Right forelimb (tissue), 1 donor: ENCODE data around the gene RBP2.
"Not testable (repeated sequence)": the region's sequence is repeated elsewhere in the genome, so short reads cannot be mapped to it uniquely, and the experiment has no call there.

Source experiments
- DNase-seq: peaks from one replicate; pipeline ENCODE4 v3.0.0-alpha.2; 2018

Gene RBP2

DNA sequence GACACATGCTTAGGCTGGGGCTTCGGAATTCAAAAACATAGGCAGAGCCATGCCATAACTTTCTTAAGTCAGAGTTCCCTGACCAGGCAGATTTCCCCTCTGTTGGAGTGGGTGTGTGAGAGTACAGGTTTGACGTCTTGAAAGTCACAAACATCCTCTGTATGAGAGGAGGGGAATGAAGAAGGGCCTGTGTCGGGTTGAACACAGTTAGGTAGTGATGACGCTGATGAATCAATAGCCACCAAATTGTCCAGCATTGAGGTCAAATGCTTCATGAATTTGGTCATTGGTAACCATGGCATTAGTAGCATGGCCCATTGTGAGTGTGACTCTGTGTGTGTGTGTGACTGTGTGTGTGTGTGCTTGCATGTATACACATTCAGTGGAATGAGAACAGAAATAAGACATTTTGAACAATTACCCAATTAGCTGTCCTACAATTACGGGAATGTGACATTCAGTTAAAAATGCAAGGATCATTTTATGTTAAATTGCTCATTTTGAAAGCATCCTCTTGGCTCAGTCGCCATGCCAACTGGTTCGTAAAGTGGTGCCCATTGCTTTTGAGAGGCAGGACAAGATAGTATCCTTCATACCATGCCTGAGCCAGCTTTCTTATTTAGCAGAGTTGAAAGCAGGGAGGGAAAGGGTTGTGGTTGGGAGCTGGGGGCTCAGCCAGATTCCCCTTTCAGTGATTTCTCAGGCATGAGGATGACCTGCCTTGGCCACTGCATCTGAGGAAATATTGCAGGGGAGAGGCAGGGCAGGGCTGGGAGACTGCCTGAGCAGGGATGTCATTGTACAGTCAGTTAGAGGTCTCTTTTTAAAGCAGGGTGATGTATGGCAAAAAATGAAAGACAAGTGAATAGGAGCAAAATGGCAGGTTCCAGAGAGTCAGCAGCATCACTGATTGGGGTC lies 35.4 kb downstream of the RBP2 start:
- no peak for DNase-seq

DNA sequence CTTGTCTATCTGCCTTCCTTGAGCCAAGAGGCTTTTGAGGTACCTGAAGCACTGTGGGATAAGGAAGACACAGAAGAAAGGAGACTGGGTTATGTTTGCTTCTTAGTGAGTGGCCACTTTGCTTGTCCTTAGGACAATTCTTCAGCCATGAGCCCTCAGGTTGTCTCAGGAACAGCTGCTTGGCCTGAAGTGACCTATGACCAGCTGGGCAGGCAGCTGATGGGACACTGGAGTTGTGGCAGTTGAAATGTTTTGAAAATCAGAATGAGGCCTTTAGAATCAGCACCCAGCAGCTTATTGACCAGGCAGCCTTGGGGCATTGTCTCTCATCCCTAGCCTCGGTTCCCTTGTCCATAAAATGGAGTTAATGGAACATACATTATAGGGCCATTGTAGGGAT lies 37.0 kb downstream of the RBP2 start:
- DNase-seq: no peak

DNA sequence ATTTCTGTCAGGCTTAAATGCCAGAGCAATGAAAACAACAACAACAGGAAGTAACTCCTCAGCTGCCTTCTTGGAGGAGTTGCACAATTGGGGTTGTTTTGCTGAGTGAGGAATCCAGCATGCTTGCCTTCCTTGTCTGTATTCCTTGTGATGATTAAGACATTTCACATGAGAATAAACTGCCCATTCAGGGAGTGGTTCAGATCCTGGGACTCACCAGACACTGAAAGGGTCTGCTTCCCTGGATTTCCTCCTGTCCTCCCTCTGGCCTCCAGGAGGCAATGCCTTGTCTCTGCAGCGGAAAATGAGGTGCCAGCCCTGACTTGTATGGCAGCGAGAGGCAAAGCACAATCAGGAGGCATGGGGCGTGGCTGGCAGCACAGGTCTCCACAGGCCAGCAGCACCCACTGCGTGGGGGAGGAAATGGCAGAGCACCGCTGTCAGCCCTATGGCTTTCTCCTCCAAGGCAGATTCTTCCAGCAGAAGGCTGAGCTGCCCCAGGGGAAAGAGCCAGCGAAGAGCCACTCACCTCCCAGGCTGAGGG lies 41.5 kb downstream of the RBP2 start:
- DNase-seq: no peak

DNA sequence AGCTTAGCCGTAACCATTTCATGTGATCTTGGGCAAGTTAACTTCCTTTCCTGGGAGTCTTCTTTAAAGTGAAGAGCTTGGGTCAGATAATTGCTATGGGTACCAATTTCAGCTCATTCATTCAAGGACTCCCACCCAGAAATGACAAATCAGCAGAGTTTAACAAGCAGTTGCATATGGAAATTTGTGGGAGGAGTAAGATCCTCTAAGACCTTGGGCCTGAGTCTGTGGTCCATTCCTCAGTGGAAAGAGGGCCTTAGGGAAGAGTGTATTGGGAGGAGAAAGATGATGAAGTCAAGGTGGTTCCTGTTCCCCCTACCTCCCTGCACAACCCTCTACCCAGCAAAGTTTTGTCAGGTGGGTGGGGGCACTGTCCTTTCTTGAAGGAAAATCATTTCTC lies 42.1 kb downstream of the RBP2 start:
- no peak for DNase-seq

DNA sequence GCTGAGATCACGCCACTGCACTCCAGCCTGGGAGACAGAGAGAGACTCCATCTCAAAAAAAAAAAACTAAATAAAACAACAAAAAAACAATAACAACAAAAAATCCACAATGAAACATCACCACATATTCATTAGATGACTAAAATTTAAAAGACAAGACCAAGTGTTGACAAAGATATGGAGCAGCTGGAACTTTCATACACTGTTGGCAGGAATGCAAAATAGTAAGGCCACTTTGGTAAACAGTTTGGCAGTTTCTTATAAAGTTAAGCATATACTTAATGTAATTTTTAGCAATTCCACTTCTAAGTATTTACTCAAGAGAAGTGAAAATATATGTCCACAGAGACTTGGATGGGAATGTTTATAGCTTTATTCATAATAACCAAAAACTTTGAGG lies 43.2 kb downstream of the RBP2 start:
- DNase-seq: no peak

DNA sequence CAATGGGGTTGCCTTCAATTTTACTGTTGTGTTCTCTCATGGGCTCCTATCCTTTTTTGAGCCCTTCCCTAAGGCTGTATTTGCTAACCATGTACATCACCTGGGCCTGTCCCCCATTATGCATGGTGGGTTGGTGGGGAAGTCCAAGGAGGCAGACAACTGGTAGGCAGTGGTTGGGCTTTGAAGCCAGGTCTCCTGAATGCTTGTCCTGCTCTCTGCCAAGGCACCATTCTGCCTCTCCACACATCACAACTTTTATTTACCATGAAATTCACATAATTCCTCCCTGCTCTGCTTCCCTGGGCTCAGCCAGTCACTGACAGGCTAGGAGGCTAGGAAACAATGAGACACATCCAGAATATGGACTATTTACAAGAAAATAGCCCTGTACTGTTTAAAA lies 45.8 kb downstream of the RBP2 start:
- DNase-seq: no peak

DNA sequence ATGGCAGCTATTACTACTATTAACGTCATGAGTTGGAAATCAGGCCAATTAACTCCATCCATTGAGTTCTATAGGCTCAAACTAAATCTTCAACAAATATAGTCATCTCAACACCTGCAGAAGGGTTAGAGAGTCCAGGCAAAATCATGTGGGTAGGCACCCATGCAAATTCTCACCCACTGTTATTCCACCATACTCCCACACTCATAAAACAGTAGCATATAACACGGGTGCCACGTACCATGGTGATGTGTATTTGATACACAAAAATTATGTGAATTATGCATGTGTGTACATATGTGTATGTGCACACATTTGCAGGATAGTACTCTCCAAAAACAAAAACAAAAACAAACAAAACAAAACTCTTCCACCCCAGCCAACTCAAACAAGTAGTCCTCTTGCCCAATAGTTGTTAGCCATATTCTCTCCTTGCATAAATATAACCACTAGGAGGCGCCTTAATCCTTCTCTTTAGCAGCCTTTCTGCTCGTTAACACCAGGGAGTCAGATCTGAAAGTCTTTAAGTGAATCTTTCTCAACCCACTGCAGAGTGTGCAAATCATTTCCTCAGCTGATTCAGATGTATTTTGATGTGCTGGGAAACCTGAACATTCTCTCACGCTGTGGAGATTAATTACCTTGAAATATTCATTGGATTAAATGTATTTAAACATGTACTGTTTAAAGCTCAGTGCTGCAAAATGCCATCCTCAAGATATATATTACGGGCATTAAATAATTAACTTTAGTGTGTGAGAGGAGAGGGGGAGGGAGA lies 48.8 kb downstream of the RBP2 start:
- DNase-seq: no peak

DNA sequence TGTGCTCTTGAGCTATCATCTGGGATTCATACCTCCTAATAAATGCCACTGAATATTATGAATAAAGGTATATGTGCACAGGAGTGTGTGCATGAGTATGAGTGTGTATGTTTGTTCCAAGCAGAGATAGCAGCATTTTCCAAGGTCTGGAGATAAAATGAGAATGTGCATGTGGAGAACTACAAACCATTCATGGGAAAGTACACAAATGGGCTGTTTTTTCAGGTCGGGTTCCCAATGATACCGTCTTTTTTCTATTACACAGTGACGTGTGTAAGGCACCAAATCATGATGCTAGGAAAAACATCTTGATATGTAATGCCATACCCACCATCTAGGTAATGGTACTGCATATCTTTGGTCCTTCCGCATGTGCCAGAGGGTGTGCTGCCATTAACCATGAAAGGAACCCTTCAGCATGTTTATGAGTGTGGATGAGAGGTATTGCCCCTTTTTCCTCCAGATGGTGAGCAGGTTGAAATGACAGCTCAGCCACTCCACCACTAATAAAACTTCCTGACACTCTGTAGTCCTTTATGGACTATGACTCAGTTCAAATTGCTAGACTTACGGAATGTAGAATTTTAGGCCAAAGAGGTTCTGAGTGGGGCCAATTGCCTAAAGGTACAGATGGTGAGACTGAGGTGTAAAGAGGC lies 50.4 kb downstream of the RBP2 start:
- no peak for DNase-seq

DNA sequence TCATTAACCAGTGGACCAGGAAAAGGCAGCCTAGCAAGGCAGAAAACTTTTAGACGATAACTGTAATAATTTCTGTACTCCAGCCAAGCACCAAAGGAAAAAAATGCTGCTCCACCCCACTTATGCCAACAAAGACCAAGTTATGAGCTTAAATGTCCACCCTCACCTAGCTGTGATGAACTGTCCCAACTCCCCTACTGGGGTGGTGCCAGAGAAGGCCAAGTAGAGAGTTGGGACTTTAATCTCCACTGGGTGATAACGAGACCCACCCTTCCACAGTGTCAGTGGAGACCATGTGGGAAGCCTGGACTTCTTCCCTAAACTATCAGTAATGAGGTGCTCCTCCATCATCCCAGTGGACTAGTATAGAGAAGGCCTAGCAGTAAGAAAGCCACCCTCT lies 53.1 kb downstream of the RBP2 start:
- no peak for DNase-seq

DNA sequence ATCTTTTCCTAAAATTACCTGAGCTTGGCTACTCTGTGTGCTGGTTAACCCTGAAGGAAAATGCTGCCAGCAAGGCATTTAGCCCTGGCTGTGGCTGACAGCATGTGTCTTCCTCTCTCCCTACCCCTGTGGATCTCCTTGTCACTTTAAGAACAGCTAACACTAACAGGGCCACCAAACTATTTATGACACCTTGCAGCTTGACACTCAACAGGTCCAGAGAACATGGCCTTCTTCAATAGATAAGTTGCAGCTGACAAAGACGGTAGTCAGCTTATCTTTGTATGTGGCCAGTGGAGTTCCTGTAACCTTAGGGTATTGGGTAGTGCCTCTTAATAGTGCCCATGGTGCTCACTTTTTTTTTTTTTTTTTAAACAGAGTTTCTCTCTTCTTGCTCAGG lies 54.9 kb downstream of the RBP2 start:
- DNase-seq: no peak

DNA sequence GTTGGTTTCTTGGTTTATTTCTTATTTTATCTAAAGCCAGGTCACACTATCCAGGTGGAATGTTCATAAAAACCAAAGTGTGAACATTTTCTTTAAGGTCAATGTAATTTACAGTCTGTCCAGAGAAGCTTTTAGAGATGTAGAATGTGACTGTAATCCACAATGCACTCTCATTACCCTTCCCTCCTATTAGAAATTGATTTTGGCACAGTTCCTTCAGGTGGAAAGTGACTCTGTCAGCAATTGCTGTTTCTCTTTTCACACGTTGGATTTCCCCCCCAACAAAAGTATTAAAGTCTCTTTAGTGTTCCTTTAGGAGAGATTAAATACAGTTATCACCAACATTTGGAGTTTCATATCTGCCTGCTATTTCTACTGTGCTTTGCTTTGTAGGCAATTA lies 55.3 kb downstream of the RBP2 start:
- DNase-seq: no peak

DNA sequence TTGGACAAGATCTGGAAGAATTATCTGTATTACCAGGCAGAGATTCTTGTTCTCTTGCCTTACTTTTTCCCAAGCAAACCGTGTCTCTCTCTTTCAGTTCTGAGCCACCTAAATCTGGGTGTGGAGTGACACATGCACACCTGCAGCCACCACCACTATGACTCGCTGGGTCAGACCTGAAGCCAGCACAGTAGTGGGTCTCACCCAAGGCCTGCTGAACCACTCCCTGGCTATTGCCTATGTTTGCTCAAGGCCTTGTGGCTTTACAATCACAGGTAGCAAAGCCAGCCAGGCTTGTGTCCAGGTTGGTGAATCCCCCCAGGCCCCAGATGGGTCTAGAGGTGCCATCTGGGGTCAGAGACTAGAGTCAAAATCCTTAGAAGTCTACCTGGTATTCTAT lies 58.2 kb downstream of the RBP2 start:
- DNase-seq: no peak

DNA sequence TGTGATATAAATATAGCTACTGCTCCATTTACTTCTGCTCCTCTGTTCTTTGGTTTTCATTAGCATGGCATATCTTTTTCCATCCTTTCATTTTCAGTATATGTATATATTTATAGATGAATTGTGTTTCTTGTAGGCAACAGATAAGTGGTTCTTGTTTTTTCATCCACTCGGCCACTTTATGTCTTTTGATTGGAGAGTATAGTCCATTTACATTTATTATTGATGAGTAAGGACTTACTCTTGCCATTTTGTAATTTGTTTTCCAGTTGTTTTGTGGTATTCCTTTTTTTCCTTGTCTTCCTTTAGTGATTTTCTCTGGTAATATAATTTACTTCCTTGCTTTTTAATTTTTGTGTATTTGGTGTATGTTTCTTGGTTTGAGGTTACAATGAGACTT lies 60.0 kb downstream of the RBP2 start:
- no peak for DNase-seq

DNA sequence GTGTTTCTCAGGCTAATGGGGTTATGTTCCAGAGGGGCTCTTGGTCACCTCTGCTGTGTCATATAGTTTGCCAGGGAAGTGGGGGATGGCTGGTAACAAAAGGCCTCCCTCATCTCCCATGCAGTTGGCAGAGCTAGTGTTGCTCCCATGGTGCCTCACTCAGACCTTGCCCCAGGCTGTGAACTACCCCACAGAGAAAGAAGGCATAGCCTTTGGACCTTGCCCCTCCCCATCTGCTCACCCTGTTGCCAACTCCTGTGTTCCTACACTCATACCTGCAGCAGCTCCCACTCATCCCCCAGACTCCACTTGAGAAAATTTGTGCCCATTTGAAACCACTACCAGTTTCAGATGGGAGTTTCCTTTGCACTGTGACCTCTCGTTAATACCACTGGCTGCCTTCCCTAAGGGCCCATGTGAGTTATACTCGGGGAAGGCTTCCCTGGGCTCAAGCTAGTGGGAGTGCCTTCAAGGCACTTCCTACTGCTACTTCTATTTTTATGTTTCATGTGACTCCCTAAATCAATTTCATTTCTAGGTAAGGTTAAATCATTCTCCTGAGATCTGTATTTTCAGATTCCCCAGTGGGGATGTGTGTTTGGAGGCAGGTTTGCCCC lies 61.6 kb downstream of the RBP2 start:
- no peak for DNase-seq

DNA sequence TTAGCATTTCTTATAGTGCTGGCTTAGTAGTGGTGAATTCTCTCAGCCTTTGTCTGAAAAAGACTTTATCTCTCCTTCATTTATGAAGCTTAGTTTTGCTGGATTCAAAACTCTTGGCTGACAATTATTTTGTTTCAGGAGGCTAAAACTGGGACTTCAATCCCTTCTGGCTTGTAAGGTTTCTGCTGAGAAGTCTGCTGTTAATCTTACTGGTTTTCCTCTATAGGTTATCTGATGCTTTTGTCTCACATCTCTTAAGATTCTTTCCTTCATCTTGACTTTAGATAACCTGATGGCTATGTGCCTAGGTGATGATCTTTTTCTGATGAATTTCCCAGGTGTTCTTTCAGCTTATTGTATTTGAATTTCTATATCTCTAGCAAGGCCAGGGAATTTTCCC lies 63.4 kb downstream of the RBP2 start:
- not testable (repeated sequence) for DNase-seq
